SK-N-SH (cell line): Measurements from ENCODE around the gene OBP2A. TPM values are rescaled to one million over a fixed set of nuclear protein-coding genes. Genes with fewer than 3 reads are reported as not detected.

ENCODE experiments used
- CTCF ChIA-PET: fragments of 300-600, 350-600 bp; formaldehyde crosslinking; extraction: SDS; loops from one replicate; lab custom pipeline; 2021; lab: Yijun Ruan, JAX
- POLR2A ChIA-PET: fragments of 350-600 bp; sonication (Branson Sonifier 250); formaldehyde crosslinking; extraction: SDS; loops from one replicate; lab custom pipeline; 2020; ENCODE audit warnings: antibody characterized with exemption, inconsistent platforms; lab: Yijun Ruan, JAX
- DNase-seq: peaks from one replicate; pipeline ENCODE4 v3.0.0; 2012
- H2AFZ ChIP-seq: fragments of 200-600 bp; sonication (generic); 2 replicates; pipeline ENCODE4 v1.8.1; 2016; ENCODE audit warnings: antibody characterized with exemption, mild to moderate bottlenecking, low read depth
- H3F3A ChIP-seq: fragments of 200-600 bp; sonication (generic); replicated peaks from 2 replicates; pipeline ENCODE3; 2016; ENCODE audit warnings: antibody characterized with exemption, mild to moderate bottlenecking; ENCODE audit not compliant: insufficient read depth
- H3K27ac ChIP-seq, 2 experiments: fragments of 200-500 bp in 1 of 2; fragments of 200-600 bp in 1 of 2; sonication (Bioruptor generic) in 1 of 2; sonication (generic), shearing (Covaris generic) in 1 of 2; 2 replicates each; pipeline versions ENCODE4 v1.5.1 to v1.6.1; 2014 to 2016; ENCODE audit warnings: low read depth in 2 of 2, inconsistent platforms in 1 of 2, low read length in 1 of 2, mild to moderate bottlenecking in 1 of 2, mixed read lengths in 1 of 2
- H3K27me3 ChIP-seq: fragments of 200-600 bp; sonication (generic), shearing (Covaris generic); 2 replicates; pipeline ENCODE4 v1.6.1; 2016; ENCODE audit warnings: mixed run types; ENCODE audit not compliant: insufficient read depth
- H3K36me3 ChIP-seq, 2 experiments: fragments of 200-500 bp in 1 of 2; fragments of 200-600 bp in 1 of 2; sonication (Bioruptor generic) in 1 of 2; sonication (generic) in 1 of 2; replicated peaks in 1 of 2; 2 replicates each; pipeline versions ENCODE3 to v1.5.1; 2014 to 2016; ENCODE audit warnings: low read length in 1 of 2, mild to moderate bottlenecking in 1 of 2; ENCODE audit not compliant: insufficient read depth in 2 of 2, control insufficient read depth in 1 of 2
- H3K4me1 ChIP-seq, 2 experiments: fragments of 200-500 bp in 1 of 2; fragments of 200-600 bp in 1 of 2; sonication (Bioruptor generic) in 1 of 2; sonication (generic), shearing (Covaris generic) in 1 of 2; 2 replicates each; pipeline versions ENCODE4 v1.5.1 to v1.6.1; 2014 to 2016; ENCODE audit warnings: low read depth in 1 of 2, low read length in 1 of 2, mixed run types in 1 of 2; ENCODE audit not compliant: insufficient read depth in 2 of 2, control insufficient read depth in 1 of 2
- H3K4me2 ChIP-seq: fragments of 200-600 bp; sonication (generic), shearing (Covaris generic); 2 replicates; pipeline ENCODE4 v1.6.1; 2017; ENCODE audit warnings: mixed run types
- H3K4me3 ChIP-seq, 2 experiments: fragments of 200-500 bp in 1 of 2; fragments of 200-600 bp in 1 of 2; sonication (Bioruptor generic) in 1 of 2; sonication (generic), shearing (Covaris generic) in 1 of 2; 2 replicates each; pipeline versions ENCODE4 v1.5.1 to v1.8.1; 2014 to 2016; ENCODE audit warnings: low read depth in 2 of 2, inconsistent platforms in 1 of 2, low read length in 1 of 2, mild to moderate bottlenecking in 1 of 2, mixed read lengths in 1 of 2, moderate library complexity in 1 of 2
- H3K79me2 ChIP-seq: fragments of 200-600 bp; sonication (generic); 2 replicates; pipeline ENCODE4 v1.8.1; 2017; ENCODE audit warnings: mild to moderate bottlenecking; ENCODE audit not compliant: insufficient read depth
- H3K9ac ChIP-seq: fragments of 200-600 bp; sonication (generic); 2 replicates; pipeline ENCODE4 v1.6.1; 2017; ENCODE audit warnings: mixed run types
- H3K9me2 ChIP-seq: fragments of 200-600 bp; sonication (generic); 2 replicates; pipeline ENCODE4 v1.6.1; 2017; ENCODE audit warnings: mixed run types
- H3K9me3 ChIP-seq: fragments of 200-600 bp; sonication (generic); 2 replicates; pipeline ENCODE4 v1.6.1; 2017; ENCODE audit warnings: mixed run types, mild to moderate bottlenecking, moderate library complexity
- H4K20me1 ChIP-seq: fragments of 200-600 bp; sonication (generic); 2 replicates; pipeline ENCODE4 v1.6.1; 2017; ENCODE audit warnings: mild to moderate bottlenecking, mixed run types; ENCODE audit not compliant: insufficient read depth
- CHD2 ChIP-seq: fragments of 150-350 bp; IDR thresholded peaks from 2 replicates; pipeline ENCODE4 v1.6.1; 2018; ENCODE audit warnings: low read length; ENCODE audit not compliant: partially characterized antibody
- EP300 ChIP-seq, 2 experiments: IDR thresholded peaks; 2 replicates each; pipeline versions ENCODE4 v1.4.0 to v1.6.1; 2012; ENCODE audit warnings: borderline replicate concordance in 1 of 2, low read depth in 1 of 2, low read length in 1 of 2
- EZH2phosphoT487 ChIP-seq: fragments of 200-600 bp; sonication (generic); IDR thresholded peaks from 2 replicates; pipeline ENCODE4 v1.6.1; 2017; ENCODE audit warnings: low read depth, mixed run types, mild to moderate bottlenecking, antibody characterized with exemption, moderate library complexity, borderline replicate concordance
- FOXM1 ChIP-seq: IDR thresholded peaks from 2 replicates; pipeline ENCODE4 v1.4.0; 2012; ENCODE audit warnings: low read depth, mild to moderate bottlenecking
- GATA2 ChIP-seq: sonication (generic); formaldehyde crosslinking; IDR thresholded peaks from 2 replicates; pipeline ENCODE4 v1.5.0; 2020; ENCODE audit warnings: mild to moderate bottlenecking, missing genetic modification reagents
- JUND ChIP-seq: IDR thresholded peaks from 2 replicates; pipeline ENCODE4 v1.4.0; 2012
- MAX ChIP-seq: IDR thresholded peaks from 2 replicates; pipeline ENCODE4 v1.4.0; 2012; ENCODE audit warnings: low read depth
- MEF2A ChIP-seq: IDR thresholded peaks from 2 replicates; pipeline ENCODE4 v1.4.0; 2012; ENCODE audit warnings: low read depth, borderline replicate concordance
- NFIC ChIP-seq: IDR thresholded peaks from 2 replicates; pipeline ENCODE4 v1.4.0; 2012; ENCODE audit warnings: borderline replicate concordance
- PBX3 ChIP-seq: IDR thresholded peaks from 2 replicates; pipeline ENCODE4; 2012
- POLR2AphosphoS5 ChIP-seq: IDR thresholded peaks from 2 replicates; pipeline ENCODE4 v1.6.1; 2012; ENCODE audit warnings: low read depth, low read length
- RAD21 ChIP-seq: IDR thresholded peaks from 2 replicates; pipeline ENCODE4 v1.6.1; 2012; ENCODE audit warnings: mild to moderate bottlenecking, low read length
- RCOR1 ChIP-seq: fragments of 150-350 bp; IDR thresholded peaks from 2 replicates; pipeline ENCODE4 v1.6.1; 2017; ENCODE audit warnings: antibody characterized with exemption, low read length
- RXRA ChIP-seq: IDR thresholded peaks from 2 replicates; pipeline ENCODE4 v1.4.0; 2012; ENCODE audit warnings: low read depth, mild to moderate bottlenecking, borderline replicate concordance
- SIN3A ChIP-seq: IDR thresholded peaks from 2 replicates; pipeline ENCODE4 v1.6.1; 2012; ENCODE audit warnings: low read depth, mild to moderate bottlenecking, low read length, moderate library complexity, borderline replicate concordance
- SMC3 ChIP-seq: IDR thresholded peaks from 2 replicates; pipeline ENCODE4 v1.6.1; 2012; ENCODE audit warnings: low read depth, low read length, improper control_type of control experiment
- TAF1 ChIP-seq: IDR thresholded peaks from 2 replicates; pipeline ENCODE4 v1.6.1; 2012; ENCODE audit warnings: low read depth, mild to moderate bottlenecking, low read length, moderate library complexity, borderline replicate concordance
- TCF12 ChIP-seq: IDR thresholded peaks from 2 replicates; pipeline ENCODE4 v1.4.0; 2012
- USF1 ChIP-seq: IDR thresholded peaks from 2 replicates; pipeline ENCODE4 v1.4.0; 2012; ENCODE audit warnings: low read depth, borderline replicate concordance
- USF2 ChIP-seq: fragments of 150-350 bp; IDR thresholded peaks from 2 replicates; pipeline ENCODE4 v1.6.1; 2017; ENCODE audit warnings: antibody characterized with exemption, low read length, low read depth, borderline replicate concordance
- YY1 ChIP-seq: IDR thresholded peaks from 2 replicates; pipeline ENCODE4 v1.4.0; 2012; ENCODE audit warnings: low read depth, mild to moderate bottlenecking
- WGBS: methylation state at CpG from one replicate; pipeline ENCODE4 v1.1.6; 2017; ENCODE audit warnings: low lambda C conversion rate; 5-methylcytosine and 5-hydroxymethylcytosine counted together
- polyA plus RNA-seq, 3 experiments: library from polyadenylated mRNA; depleted of rRNA; stranded (reverse); fragments of >200 nt; gene quantifications; 2 replicates each; pipeline ENCODE4 v1.2.3, GENCODE V29; 2012

Gene OBP2A
- polyA plus RNA-seq, 1 of the 3 experiments (the other 2 are of a cell fraction): not detected

GRCh38 chr9:135587658-135588057 is 41.7 kb downstream of the OBP2A start:
- no peak overlapping the region for H3K9ac ChIP-seq
- H3K9me2 ChIP-seq: no peaks in the 10 kb centered on the region
- H3K4me3 ChIP-seq: no peak overlapping the region
- no peak overlapping the region for H3K27ac ChIP-seq
- H3K9me3 ChIP-seq: no peaks in the 10 kb centered on the region
- H3K36me3 ChIP-seq: no peaks in the 10 kb centered on the region
- POLR2A ChIA-PET: no interaction called here
- H3K27me3 ChIP-seq: no peaks in the 10 kb centered on the region
- peaks cover 0 to 3% of the 10 kb centered on the region in 2 experiments; a peak in 1 of 4 replicates for H3K4me1 ChIP-seq
- H4K20me1 ChIP-seq: no peaks in the 10 kb centered on the region
- no peaks in the 10 kb centered on the region for H3K79me2 ChIP-seq
- no peak overlapping the region for H3K4me2 ChIP-seq
- no peak for DNase-seq
- no peak overlapping the region for H2AFZ ChIP-seq
- CTCF ChIA-PET: no interaction called here
- no peak for TF ChIP-seq TCF12
- TF ChIP-seq CHD2: no peak
- TF ChIP-seq MAX: no peak
- no peak for TF ChIP-seq SIN3A
- TF ChIP-seq NFIC: no peak
- TF ChIP-seq PBX3: no peak
- TF ChIP-seq MEF2A: no peak
- TF ChIP-seq EZH2phosphoT487: no peak
- TF ChIP-seq, all 33 proteins: peak for 0
- no CpG with 5 or more reads among the region's 7 CpGs for WGBS
- H3F3A ChIP-seq: no peaks in the 10 kb centered on the region

GRCh38 chr9:135588371-135588770 is 42.4 kb downstream of the OBP2A start:
- no peaks in the 10 kb centered on the region for H3K9me3 ChIP-seq
- TF ChIP-seq YY1 (no peak), RAD21 (no peak), RXRA (no peak), RCOR1 (no peak), USF2 (no peak), USF1 (no peak), JUND (no peak), POLR2AphosphoS5 (no peak), TCF12 (no peak), SMC3 (no peak), GATA2 (CRISPR knock-in tag) (no peak), MEF2A (no peak), MAX (no peak), TAF1 (no peak), FOXM1 (no peak), SIN3A (no peak), EP300 (IDR thresholded peaks at IDR 0.05; ENCODE audit: borderline replicate concordance in 1 of 2, low read depth in 1 of 2, low read length in 1 of 2) (no peak), PBX3 (no peak)

More at GRCh38 chr9:135588371-135588770, 42.4 kb downstream of the OBP2A start:
- no peaks in the 10 kb centered on the region for H3K27me3 ChIP-seq
- H3K36me3 ChIP-seq: no peaks in the 10 kb centered on the region
- H2AFZ ChIP-seq: no peak overlapping the region
- H3K9ac ChIP-seq: no peak overlapping the region
- no peaks in the 10 kb centered on the region for H3K79me2 ChIP-seq
- CTCF ChIA-PET: no interaction called here
- no peaks in the 10 kb centered on the region for H3F3A ChIP-seq
- H4K20me1 ChIP-seq: no peaks in the 10 kb centered on the region
- no peak overlapping the region for H3K27ac ChIP-seq
- no peak for DNase-seq
- H3K4me1 ChIP-seq: peaks cover 0 to 4% of the 10 kb centered on the region in 2 experiments; a peak in 1 of 4 replicates
- H3K4me2 ChIP-seq: no peak overlapping the region
- no peaks in the 10 kb centered on the region for H3K9me2 ChIP-seq
- H3K4me3 ChIP-seq: no peak overlapping the region
- 58% methylated on average over 8 of the region's 9 CpGs for WGBS
- POLR2A ChIA-PET: no interaction called here
